ENCODE measurements around the gene DQX1. TPM values are rescaled to one million over a fixed set of nuclear protein-coding genes. Genes with fewer than 3 reads are reported as not detected.
A peak's percentile ranks its signal among the peaks of the same experiment; 100 is the strongest.

DQX1 gene
- polyA plus RNA-seq, 1 experiment = not detected

DNA sequence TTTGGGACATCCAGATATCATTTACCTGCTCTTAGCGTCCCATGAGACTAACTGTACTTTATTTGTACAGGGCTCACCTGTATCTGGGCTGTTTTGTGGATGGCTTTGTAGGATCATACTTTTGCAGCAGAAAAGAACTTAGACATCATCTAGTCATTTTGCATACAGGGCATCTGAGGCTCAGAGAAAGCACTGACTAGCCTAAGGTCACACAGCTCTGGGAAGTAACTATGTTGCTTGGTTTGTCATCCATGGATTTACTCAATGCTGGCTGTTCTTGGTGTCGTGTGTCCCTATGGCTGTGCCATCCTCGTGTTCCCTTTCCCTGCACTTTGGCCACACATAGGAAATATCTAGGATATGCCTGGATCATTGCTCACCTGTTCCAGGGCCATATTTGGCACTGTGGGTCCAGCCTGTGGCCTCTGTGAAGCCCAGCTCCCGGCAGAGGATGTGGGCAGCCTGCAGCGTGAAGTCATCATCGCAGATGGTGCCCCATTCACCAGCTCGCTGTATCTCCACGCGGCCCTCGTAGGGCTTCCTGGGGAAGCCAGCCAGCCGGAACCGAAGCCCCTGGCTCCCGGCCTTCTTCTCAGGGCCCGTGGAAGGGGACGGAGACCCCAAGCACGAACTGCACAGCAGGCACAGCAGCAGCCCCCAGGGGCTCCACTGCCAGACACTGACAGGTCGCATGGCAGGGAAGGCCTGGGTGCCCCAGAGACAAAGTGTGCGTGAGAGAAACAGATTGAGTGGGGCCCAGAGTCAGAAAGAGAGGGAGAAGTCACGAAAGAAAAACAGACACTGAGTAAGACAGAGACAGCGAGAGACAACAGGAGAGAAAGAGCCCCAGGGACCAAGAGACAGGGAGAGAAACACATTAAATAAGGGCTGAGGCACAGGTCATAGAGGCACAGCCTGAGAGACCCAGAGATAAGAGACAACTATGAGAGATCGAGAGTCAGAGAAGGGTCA, 26.2 kb upstream of the DQX1 start:
- ChIA-PET CTCF (interaction anchor here (0.6 kb wide), 1 partner anchor 35 kb away, joined by 3 read pairs; no protein-coding TSS in a partner anchor), POLR2A (interaction anchor here (0.6 kb wide), 1 partner anchor 13 kb away, joined by 5 read pairs; no protein-coding TSS in a partner anchor)
- Histone ChIP-seq H3K27ac (ENCODE audit: low read depth, low read length) (no peak overlapping the region), H3K9me3 (ENCODE audit: control insufficient read depth, insufficient read depth, low read length) (peaks cover 6% of the 10 kb centered on the region; the same call in 1 of the 2 replicates), H3K4me3 (ENCODE audit: low read depth, low read length) (peak overlapping the region; percentile 97), H3K27me3 (ENCODE audit: control insufficient read depth, insufficient read depth, low read length) (no peaks in the 10 kb centered on the region)
- no peak for DNase-seq (ENCODE audit: low read depth, low spot score)
- TF ChIP-seq, protein P1, sequence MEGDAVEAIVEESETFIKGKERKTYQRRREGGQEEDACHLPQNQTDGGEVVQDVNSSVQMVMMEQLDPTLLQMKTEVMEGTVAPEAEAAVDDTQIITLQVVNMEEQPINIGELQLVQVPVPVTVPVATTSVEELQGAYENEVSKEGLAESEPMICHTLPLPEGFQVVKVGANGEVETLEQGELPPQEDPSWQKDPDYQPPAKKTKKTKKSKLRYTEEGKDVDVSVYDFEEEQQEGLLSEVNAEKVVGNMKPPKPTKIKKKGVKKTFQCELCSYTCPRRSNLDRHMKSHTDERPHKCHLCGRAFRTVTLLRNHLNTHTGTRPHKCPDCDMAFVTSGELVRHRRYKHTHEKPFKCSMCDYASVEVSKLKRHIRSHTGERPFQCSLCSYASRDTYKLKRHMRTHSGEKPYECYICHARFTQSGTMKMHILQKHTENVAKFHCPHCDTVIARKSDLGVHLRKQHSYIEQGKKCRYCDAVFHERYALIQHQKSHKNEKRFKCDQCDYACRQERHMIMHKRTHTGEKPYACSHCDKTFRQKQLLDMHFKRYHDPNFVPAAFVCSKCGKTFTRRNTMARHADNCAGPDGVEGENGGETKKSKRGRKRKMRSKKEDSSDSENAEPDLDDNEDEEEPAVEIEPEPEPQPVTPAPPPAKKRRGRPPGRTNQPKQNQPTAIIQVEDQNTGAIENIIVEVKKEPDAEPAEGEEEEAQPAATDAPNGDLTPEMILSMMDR (IDR thresholded peaks at IDR 0.05; ENCODE audit: low read depth, low read length) = no peak

DNA sequence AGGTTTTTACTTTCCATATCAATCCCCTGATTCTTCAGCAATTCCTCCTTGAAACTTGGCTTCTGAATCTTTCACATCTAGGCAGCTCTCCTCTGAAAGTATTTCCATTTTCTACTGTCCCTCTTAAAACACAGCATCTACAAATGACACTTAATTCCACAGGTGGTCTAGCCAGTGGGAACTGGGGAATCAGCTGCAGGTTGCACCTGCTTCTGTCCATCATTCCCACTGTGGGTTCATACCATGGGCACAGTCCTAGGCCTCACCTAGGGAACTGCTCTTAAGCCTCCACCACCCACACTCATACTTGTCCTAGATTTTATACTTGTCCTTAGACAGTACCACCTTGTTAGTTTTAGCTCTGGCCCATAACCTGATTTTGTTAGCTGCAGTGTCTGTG, 25.5 kb upstream of the DQX1 start:
- Histone ChIP-seq H3K9me3 (ENCODE audit: control insufficient read depth, insufficient read depth, low read length) (peaks cover 6% of the 10 kb centered on the region; the same call in 1 of the 2 replicates), H3K4me3 (ENCODE audit: low read depth, low read length) (no peak overlapping the region), H3K27me3 (ENCODE audit: control insufficient read depth, insufficient read depth, low read length) (no peaks in the 10 kb centered on the region), H3K27ac (ENCODE audit: low read depth, low read length) (no peak overlapping the region)
- CTCF ChIA-PET = no interaction called here
- TF ChIP-seq, protein P1 (IDR thresholded peaks at IDR 0.05; ENCODE audit: low read depth, low read length) = no peak
- DNase-seq (ENCODE audit: low read depth, low spot score) = no peak
- POLR2A ChIA-PET = no interaction called here

DNA sequence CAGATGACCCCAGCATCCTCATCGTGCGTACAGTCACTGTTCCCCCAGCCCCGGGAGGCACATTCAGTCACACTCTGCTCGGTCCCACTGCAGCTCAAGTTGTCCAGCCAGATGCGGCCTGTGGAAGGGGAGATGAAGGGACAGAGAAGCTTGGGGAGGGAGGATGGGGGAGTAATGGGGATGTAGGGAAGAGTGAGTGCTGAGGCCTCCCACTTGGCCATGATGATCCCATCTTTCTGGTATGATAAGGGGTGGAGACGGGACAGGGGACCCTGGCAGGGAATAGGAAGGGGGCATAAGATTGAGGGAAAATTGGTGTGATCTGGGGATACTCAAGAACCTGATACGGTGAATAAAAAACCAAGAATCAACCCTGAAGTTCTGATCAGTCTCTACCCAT, 24.2 kb upstream of the DQX1 start:
- no peaks in the 10 kb centered on the region for H3K27me3 ChIP-seq (ENCODE audit: control insufficient read depth, insufficient read depth, low read length)
- TF ChIP-seq, protein P1 (IDR thresholded peaks at IDR 0.05; ENCODE audit: low read depth, low read length) = no peak
- no peak for DNase-seq (ENCODE audit: low read depth, low spot score)
- H3K9me3 ChIP-seq (ENCODE audit: control insufficient read depth, insufficient read depth, low read length) = peaks cover 6% of the 10 kb centered on the region; the same call in 1 of the 2 replicates
- no peak overlapping the region for H3K4me3 ChIP-seq (ENCODE audit: low read depth, low read length)
- CTCF ChIA-PET = interaction anchor here (1.3 to 1.6 kb wide), 2 partner anchors 36 to 37 kb away, joined by 4 to 7 read pairs; no protein-coding TSS in a partner anchor
- POLR2A ChIA-PET = no interaction called here
- no peak overlapping the region for H3K27ac ChIP-seq (ENCODE audit: low read depth, low read length)

GRCh38 chr2:74548900-74549826, 23.1 kb upstream of the DQX1 start:
- DNase-seq (ENCODE audit: low read depth, low spot score) = no peak
- CTCF ChIA-PET = interaction anchor here (1.3 kb wide), 1 partner anchor 37 kb away, joined by 4 read pairs; no protein-coding TSS in a partner anchor

More at GRCh38 chr2:74548900-74549826, 23.1 kb upstream of the DQX1 start:
- no peaks in the 10 kb centered on the region for H3K27me3 ChIP-seq (ENCODE audit: control insufficient read depth, insufficient read depth, low read length)
- POLR2A ChIA-PET = no interaction called here
- H3K4me3 ChIP-seq (ENCODE audit: low read depth, low read length) = peak overlapping the region; percentile 60
- H3K9me3 ChIP-seq (ENCODE audit: control insufficient read depth, insufficient read depth, low read length) = peaks cover 6% of the 10 kb centered on the region; the same call in 1 of the 2 replicates
- H3K27ac ChIP-seq (ENCODE audit: low read depth, low read length) = no peak overlapping the region
- TF ChIP-seq, protein P1 (IDR thresholded peaks at IDR 0.05; ENCODE audit: low read depth, low read length) = no peak
